Activated CD4-positive, alpha-beta memory T cell treated with anti-CD3 and anti-CD28 coated beads for 36 hours (primary cell): ENCODE data around the gene GPR45. TPM values are rescaled to one million over a fixed set of nuclear protein-coding genes. Genes with fewer than 3 reads are reported as not detected.

Experiments
- CTCF ChIA-PET: fragments of 350-600 bp; sonication (Branson Sonifier 250); formaldehyde crosslinking; loops from one replicate; lab custom pipeline; 2021; ENCODE audit warnings: antibody characterized with exemption, inconsistent platforms; lab: Charles Lee
- POLR2A ChIA-PET: fragments of 350-600 bp; sonication (Branson Sonifier 250); formaldehyde crosslinking; loops from one replicate; lab custom pipeline; 2021; ENCODE audit warnings: antibody characterized with exemption; lab: Charles Lee
- DNase-seq: peaks from one replicate; pipeline ENCODE4 v3.0.0-alpha.2; 2020
- H3K27ac Mint-ChIP-seq: one replicate; pipeline ENCODE4 v1.8.0; 2021; ENCODE audit warnings: mixed read lengths
- H3K27me3 Mint-ChIP-seq: one replicate; pipeline ENCODE4 v1.8.0; 2021; ENCODE audit warnings: mixed read lengths
- H3K36me3 Mint-ChIP-seq: one replicate; pipeline ENCODE4 v1.8.0; 2021; ENCODE audit warnings: mixed read lengths
- H3K4me1 Mint-ChIP-seq: one replicate; pipeline ENCODE4 v1.8.0; 2021; ENCODE audit warnings: low read depth, mixed read lengths
- H3K4me3 Mint-ChIP-seq: one replicate; pipeline ENCODE4 v1.8.0; 2021; ENCODE audit warnings: mild to moderate bottlenecking, mixed read lengths
- H3K9me3 Mint-ChIP-seq: one replicate; pipeline ENCODE4 v1.8.0; 2021; ENCODE audit warnings: mixed read lengths
- intact Hi-C: fragments of 100-400 bp; cut with micrococcal nuclease; formaldehyde crosslinking; loops from one replicate; pipeline ENCODE4 v1.15.1; 2023
- total RNA-seq, 2 experiments: library from RNA; stranded (reverse); gene quantifications; one replicate each; pipeline ENCODE4 v1.2.3, GENCODE V29; 2021

The GPR45 gene
- total RNA-seq, 2 experiments from 2014 or later: not detected

- no peak for DNase-seq
- H3K27me3 Mint-ChIP-seq: no peaks in the 10 kb centered on the region
- POLR2A ChIA-PET: no interaction called here
- no peaks in the 10 kb centered on the region for H3K9me3 Mint-ChIP-seq
- intact Hi-C loops: no loop called here
- CTCF ChIA-PET: no interaction called here
- no peak overlapping the region for H3K4me3 Mint-ChIP-seq
- no peaks in the 10 kb centered on the region for H3K36me3 Mint-ChIP-seq
- no peak overlapping the region for H3K27ac Mint-ChIP-seq
- H3K4me1 Mint-ChIP-seq: no peaks in the 10 kb centered on the region
Observed at GRCh38 chr2:105255979-105256378, 14.4 kb downstream of the GPR45 start.

- intact Hi-C loops: no loop called here
- ChIA-PET CTCF (no interaction called here), POLR2A (no interaction called here)
- Mint-ChIP-seq H3K27me3 (no peaks in the 10 kb centered on the region), H3K9me3 (no peaks in the 10 kb centered on the region), H3K4me1 (no peaks in the 10 kb centered on the region), H3K4me3 (no peak overlapping the region), H3K36me3 (no peaks in the 10 kb centered on the region), H3K27ac (no peak overlapping the region)
- DNase-seq: no peak
Observed at GRCh38 chr2:105256431-105257047, 15.0 kb downstream of the GPR45 start.

GRCh38 chr2:105257981-105258380 is 16.4 kb downstream of the GPR45 start:
- no peaks in the 10 kb centered on the region for H3K27me3 Mint-ChIP-seq
- POLR2A ChIA-PET: no interaction called here
- H3K4me1 Mint-ChIP-seq: no peaks in the 10 kb centered on the region
- no peaks in the 10 kb centered on the region for H3K9me3 Mint-ChIP-seq
- CTCF ChIA-PET: interaction anchor here (1.1 to 1.2 kb wide), 2 partner anchors 20 to 22 kb away, joined by 3 to 4 read pairs; no protein-coding TSS in a partner anchor
- no peak overlapping the region for H3K4me3 Mint-ChIP-seq
- H3K27ac Mint-ChIP-seq: no peak overlapping the region
- no peak for DNase-seq
- H3K36me3 Mint-ChIP-seq: peaks cover 3% of the 10 kb centered on the region
- intact Hi-C loops: no loop called here

GRCh38 chr2:105258835-105259350 is 17.4 kb downstream of the GPR45 start:
- Mint-ChIP-seq H3K36me3 (peaks cover 3% of the 10 kb centered on the region), H3K27ac (no peak overlapping the region), H3K27me3 (no peaks in the 10 kb centered on the region), H3K9me3 (no peaks in the 10 kb centered on the region), H3K4me1 (no peaks in the 10 kb centered on the region), H3K4me3 (no peak overlapping the region)
- DNase-seq: no peak
- CTCF ChIA-PET: interaction anchor here (1.1 to 1.2 kb wide), 2 partner anchors 21 to 23 kb away, joined by 3 to 4 read pairs; no protein-coding TSS in a partner anchor
- POLR2A ChIA-PET: interaction anchor here (0.6 to 1.1 kb wide), 2 partner anchors 10 to 14 kb away, joined by 3 to 4 read pairs; no protein-coding TSS in a partner anchor
- intact Hi-C loops: no loop called here

GRCh38 chr2:105261061-105261460 is 19.5 kb downstream of the GPR45 start:
- Mint-ChIP-seq H3K27me3 (no peaks in the 10 kb centered on the region), H3K36me3 (peaks cover 9% of the 10 kb centered on the region), H3K27ac (no peak overlapping the region), H3K9me3 (no peaks in the 10 kb centered on the region), H3K4me3 (no peak overlapping the region), H3K4me1 (no peaks in the 10 kb centered on the region)
- no peak for DNase-seq
- intact Hi-C loops: no loop called here
- CTCF ChIA-PET: no interaction called here
- POLR2A ChIA-PET: no interaction called here

GRCh38 chr2:105262651-105263091 is 21.1 kb downstream of the GPR45 start:
- no peaks in the 10 kb centered on the region for H3K27me3 Mint-ChIP-seq
- H3K27ac Mint-ChIP-seq: no peak overlapping the region
- H3K4me1 Mint-ChIP-seq: no peaks in the 10 kb centered on the region
- POLR2A ChIA-PET: no interaction called here
- no peak overlapping the region for H3K4me3 Mint-ChIP-seq
- no peaks in the 10 kb centered on the region for H3K9me3 Mint-ChIP-seq
- CTCF ChIA-PET: no interaction called here
- intact Hi-C loops: no loop called here
- H3K36me3 Mint-ChIP-seq: peaks cover 23% of the 10 kb centered on the region
- DNase-seq: no peak

GRCh38 chr2:105269426-105269825 is 27.9 kb downstream of the GPR45 start:
- Mint-ChIP-seq H3K36me3 (peaks cover 56% of the 10 kb centered on the region), H3K4me3 (no peak overlapping the region)
- intact Hi-C loops: no loop called here

GRCh38 chr2:105271393-105272045 is 30.0 kb downstream of the GPR45 start:
- no peak overlapping the region for H3K27ac Mint-ChIP-seq
- POLR2A ChIA-PET: no interaction called here
- H3K4me3 Mint-ChIP-seq: no peak overlapping the region
- CTCF ChIA-PET: interaction anchor here (1.1 kb wide), 1 partner anchor 16 kb away, joined by 3 read pairs; no protein-coding TSS in a partner anchor
- H3K9me3 Mint-ChIP-seq: no peaks in the 10 kb centered on the region
- peaks cover 58% of the 10 kb centered on the region for H3K36me3 Mint-ChIP-seq
- intact Hi-C loops: no loop called here
- no peak for DNase-seq
- H3K4me1 Mint-ChIP-seq: no peaks in the 10 kb centered on the region
- H3K27me3 Mint-ChIP-seq: no peaks in the 10 kb centered on the region

More at GRCh38 chr2:105269426-105269825, 27.9 kb downstream of the GPR45 start:
- Mint-ChIP-seq H3K27me3 (no peaks in the 10 kb centered on the region), H3K4me1 (no peaks in the 10 kb centered on the region), H3K27ac (no peak overlapping the region), H3K9me3 (no peaks in the 10 kb centered on the region)
- DNase-seq: no peak
- ChIA-PET CTCF (no interaction called here), POLR2A (interaction anchor here (0.6 kb wide), 1 partner anchor 11 kb away, joined by 4 read pairs; no protein-coding TSS in a partner anchor)

GRCh38 chr2:105272176-105272575 is 30.6 kb downstream of the GPR45 start:
- Mint-ChIP-seq H3K27ac (no peak overlapping the region), H3K4me3 (no peak overlapping the region), H3K9me3 (no peaks in the 10 kb centered on the region), H3K4me1 (no peaks in the 10 kb centered on the region), H3K27me3 (no peaks in the 10 kb centered on the region), H3K36me3 (peaks cover 54% of the 10 kb centered on the region)
- intact Hi-C loops: no loop called here
- CTCF ChIA-PET: interaction anchor here (1.1 kb wide), 1 partner anchor 16 kb away, joined by 3 read pairs; no protein-coding TSS in a partner anchor
- DNase-seq: no peak
- POLR2A ChIA-PET: interaction anchor here (1.3 kb wide), 1 partner anchor 13 kb away, joined by 3 read pairs; no protein-coding TSS in a partner anchor

GRCh38 chr2:105274046-105274445 is 32.5 kb downstream of the GPR45 start:
- Mint-ChIP-seq H3K27ac (no peak overlapping the region), H3K4me1 (no peaks in the 10 kb centered on the region), H3K4me3 (no peak overlapping the region), H3K36me3 (peaks cover 48% of the 10 kb centered on the region), H3K27me3 (no peaks in the 10 kb centered on the region), H3K9me3 (no peaks in the 10 kb centered on the region)
- intact Hi-C loops: no loop called here
- ChIA-PET POLR2A (no interaction called here), CTCF (no interaction called here)
- no peak for DNase-seq

- Mint-ChIP-seq H3K9me3 (no peaks in the 10 kb centered on the region), H3K27me3 (no peaks in the 10 kb centered on the region), H3K27ac (no peak overlapping the region), H3K4me1 (no peaks in the 10 kb centered on the region), H3K4me3 (no peak overlapping the region), H3K36me3 (peaks cover 54% of the 10 kb centered on the region)
- DNase-seq: no peak
- POLR2A ChIA-PET: no interaction called here
- CTCF ChIA-PET: interaction anchor here (0.6 to 0.8 kb wide), 2 partner anchors 10 to 43 kb away, joined by 3 read pairs; no protein-coding TSS in a partner anchor
- intact Hi-C loops: no loop called here
Observed at GRCh38 chr2:105278654-105279053, 37.1 kb downstream of the GPR45 start.

- Mint-ChIP-seq H3K9me3 (no peaks in the 10 kb centered on the region), H3K27me3 (no peaks in the 10 kb centered on the region), H3K4me3 (no peak overlapping the region), H3K4me1 (no peaks in the 10 kb centered on the region), H3K36me3 (peaks cover 54% of the 10 kb centered on the region), H3K27ac (no peak overlapping the region)
- CTCF ChIA-PET: interaction anchor here (0.6 to 0.8 kb wide), 2 partner anchors 9 to 43 kb away, joined by 3 read pairs; no protein-coding TSS in a partner anchor
- intact Hi-C loops: no loop called here
- POLR2A ChIA-PET: no interaction called here
- DNase-seq: no peak
Observed at GRCh38 chr2:105279126-105279525, 37.6 kb downstream of the GPR45 start.
